ENCODE measurements around the gene UPK2. TPM values are rescaled to one million over a fixed set of nuclear protein-coding genes. Genes with fewer than 3 reads are reported as not detected.

The UPK2 gene
- total and polyA plus RNA-seq, 10 of the 15 experiments (the other 5 are each of a cell fraction or from before 2014, with no cell fraction given): 0.07 to 1.0 (median 0.31) TPM; not detected in 7

- TF ChIP-seq PRDM15 (CRISPR knock-in tag; IDR thresholded peaks at IDR 0.05) (no peak), E4F1 (IDR thresholded peaks at IDR 0.05; ENCODE audit: borderline replicate concordance, partially characterized antibody) (no peak), MEF2B (IDR thresholded peaks at IDR 0.05; ENCODE audit: partially characterized antibody, poor library complexity, severe bottlenecking) (no peak), BRCA1 (IDR thresholded peaks at IDR 0.05; ENCODE audit: low read depth, low read length) (no peak), TCF3 (IDR thresholded peaks at IDR 0.05; ENCODE audit: borderline replicate concordance, insufficient read depth, low read depth, low read length) (no peak), SMAD5 (IDR thresholded peaks at IDR 0.05; ENCODE audit: low read depth) (no peak), CBFB (IDR thresholded peaks at IDR 0.05; ENCODE audit: low read depth) (no peak), BMI1 (IDR thresholded peaks at IDR 0.05; ENCODE audit: borderline replicate concordance) (no peak)
Measured at GRCh38 chr11:118915941-118916841, 39.9 kb upstream of the UPK2 start (continued).
